Measurements from ENCODE around the gene PARM1.

PARM1 gene

GRCh38 chr4:74897386-74897785 lies 35.5 kb upstream of the PARM1 start:
- H3K4me3 ChIP-seq (replicated peaks; ENCODE audit: low read depth, low read length): no peak overlapping the region
- TF ChIP-seq CTCF (IDR thresholded peaks at IDR 0.05; ENCODE audit: low read depth, low read length, missing control alignments): no peak
- no peak for DNase-seq (ENCODE audit: extremely low read depth, low read depth)

DNA sequence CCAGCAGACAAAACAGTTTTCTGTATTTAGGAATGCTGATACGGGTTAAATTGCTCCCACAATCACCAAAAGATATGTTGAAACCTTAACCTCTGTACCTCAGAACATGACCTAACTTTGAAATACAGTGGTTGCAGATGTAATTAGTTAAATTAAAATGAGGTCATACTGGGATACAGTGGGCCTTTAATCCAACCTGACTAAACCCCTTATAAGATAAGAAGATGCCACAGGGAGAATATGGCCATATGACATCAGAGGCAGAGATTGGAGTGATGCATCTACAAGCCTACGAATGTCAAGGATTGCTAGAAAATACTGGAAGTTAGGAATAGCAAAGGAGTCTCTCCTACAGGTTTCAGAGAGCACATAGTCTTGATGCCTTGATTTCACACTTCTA lies 32.1 kb upstream of the PARM1 start:
- H3K4me3 ChIP-seq (replicated peaks; ENCODE audit: low read depth, low read length): no peak overlapping the region
- TF ChIP-seq CTCF (IDR thresholded peaks at IDR 0.05; ENCODE audit: low read depth, low read length, missing control alignments): no peak
- no peak for DNase-seq (ENCODE audit: extremely low read depth, low read depth)

GRCh38 chr4:74904509-74905065 lies 28.3 kb upstream of the PARM1 start:
- TF ChIP-seq CTCF (IDR thresholded peaks at IDR 0.05; ENCODE audit: low read depth, low read length, missing control alignments): no peak
- DNase-seq (ENCODE audit: extremely low read depth, low read depth): no peak
- H3K4me3 ChIP-seq (replicated peaks; ENCODE audit: low read depth, low read length): no peak overlapping the region

DNA sequence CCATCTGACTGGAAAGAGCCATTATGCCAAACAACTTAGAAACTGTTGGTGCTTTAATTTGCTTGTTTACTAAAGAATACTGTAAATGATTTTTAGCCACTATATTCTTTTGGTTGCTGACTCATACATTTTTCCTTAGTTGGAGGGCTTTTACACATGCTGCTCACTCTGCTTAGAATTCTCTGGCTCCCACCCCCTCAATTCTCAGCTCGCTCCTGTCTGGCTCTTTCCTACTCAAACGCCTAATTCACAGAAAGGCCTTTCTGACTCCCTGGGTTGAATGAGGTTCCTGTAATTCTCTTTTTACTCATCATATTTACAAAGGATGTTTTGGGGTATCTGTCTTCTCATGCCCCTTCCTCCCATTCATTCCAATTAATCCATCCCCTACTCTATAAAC lies 26.1 kb upstream of the PARM1 start:
- no peak for TF ChIP-seq CTCF (IDR thresholded peaks at IDR 0.05; ENCODE audit: low read depth, low read length, missing control alignments)
- H3K4me3 ChIP-seq (replicated peaks; ENCODE audit: low read depth, low read length): no peak overlapping the region
- DNase-seq (ENCODE audit: extremely low read depth, low read depth): no peak

- no peak overlapping the region for H3K4me3 ChIP-seq (replicated peaks; ENCODE audit: low read depth, low read length)
- DNase-seq (ENCODE audit: extremely low read depth, low read depth): no peak
- TF ChIP-seq CTCF (IDR thresholded peaks at IDR 0.05; ENCODE audit: low read depth, low read length, missing control alignments): no peak
Measured at GRCh38 chr4:74919783-74920182, 13.1 kb upstream of the PARM1 start.

DNA sequence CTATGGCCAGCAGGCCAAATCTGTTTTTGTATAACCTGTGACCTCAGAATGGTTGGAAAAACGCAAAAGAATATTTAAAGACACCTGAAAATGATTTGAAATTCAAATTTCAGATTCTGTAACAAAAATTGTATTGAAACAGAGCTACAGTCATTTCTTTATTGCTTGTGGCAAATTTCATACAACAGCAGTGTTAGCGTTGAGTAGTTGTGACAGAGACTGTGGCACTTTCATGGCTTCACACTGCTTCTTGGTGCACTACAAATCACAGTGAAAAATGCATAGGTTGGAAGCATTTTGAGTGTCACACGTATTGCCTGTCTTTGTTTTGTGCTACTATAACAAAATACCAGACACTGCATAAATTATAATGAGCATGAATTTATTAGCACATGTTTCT lies 12.2 kb upstream of the PARM1 start:
- no peak overlapping the region for H3K4me3 ChIP-seq (replicated peaks; ENCODE audit: low read depth, low read length)
- no peak for TF ChIP-seq CTCF (IDR thresholded peaks at IDR 0.05; ENCODE audit: low read depth, low read length, missing control alignments)
- DNase-seq (ENCODE audit: extremely low read depth, low read depth): no peak

- DNase-seq (ENCODE audit: extremely low read depth, low read depth): no peak
Measured at GRCh38 chr4:74921490-74921889, 11.4 kb upstream of the PARM1 start.

More at GRCh38 chr4:74921490-74921889, 11.4 kb upstream of the PARM1 start:
- H3K4me3 ChIP-seq (replicated peaks; ENCODE audit: low read depth, low read length): no peak overlapping the region
- TF ChIP-seq CTCF (IDR thresholded peaks at IDR 0.05; ENCODE audit: low read depth, low read length, missing control alignments): no peak
